Heart right ventricle (tissue), 16 donors: ENCODE results near the gene COX4I1. TPM values are rescaled to one million over a fixed set of nuclear protein-coding genes. Genes with fewer than 3 reads are reported as not detected.

ENCODE experiments used
- ATAC-seq, 8 donors: fragments of 200-7000 bp; cut with Tn5 transposase; one replicate each; pipeline ENCODE4 v1.9.1; 2020; ENCODE audit warnings: mild to moderate bottlenecking in 8 of 8, moderate library complexity in 8 of 8, moderate number of reproducible peaks in 1 of 8
- DNase-seq, 2 donors: peaks; one replicate each; pipeline ENCODE4 v3.0.0-alpha.2; 2020
- H3K27ac ChIP-seq, 10 donors: fragments of 200-600 bp; sonication (generic) in 2 of 10; one replicate each; pipeline versions ENCODE4 v1.5.0 to v1.8.0; 2020 to 2022; ENCODE audit warnings: mild to moderate bottlenecking in 3 of 10
- H3K27me3 ChIP-seq, 7 donors: fragments of 200-600 bp; one replicate each; pipeline ENCODE4 v1.8.0; 2021 to 2022; ENCODE audit warnings: mild to moderate bottlenecking in 2 of 7
- H3K36me3 ChIP-seq, 9 donors: fragments of 200-600 bp; sonication (generic) in 1 of 9; one replicate each; pipeline versions ENCODE4 v1.5.0 to v1.8.0; 2020 to 2022; ENCODE audit warnings: mild to moderate bottlenecking in 2 of 9
- H3K4me1 ChIP-seq, 9 donors: fragments of 200-600 bp; sonication (generic) in 1 of 9; one replicate each; pipeline versions ENCODE4 v1.5.0 to v1.8.0; 2020 to 2022; ENCODE audit warnings: mild to moderate bottlenecking in 4 of 9
- H3K4me3 ChIP-seq, 10 donors: fragments of 200-600 bp; sonication (generic) in 2 of 10; one replicate each; pipeline versions ENCODE4 v1.5.0 to v1.8.0; 2020 to 2022; ENCODE audit warnings: mild to moderate bottlenecking in 7 of 10, moderate library complexity in 2 of 10
- H3K9me3 ChIP-seq, 11 donors: fragments of 200-600 bp in 10 of 11; sonication (generic) in 2 of 11; one replicate each; pipeline versions ENCODE4 v1.5.0 to v1.8.0; 2013 to 2022; ENCODE audit warnings: mild to moderate bottlenecking in 2 of 11, control low read depth in 1 of 11, moderate library complexity in 1 of 11
- WGBS, 2 donors: extraction: QIAGEN DNeasy Blood & Tissue Kit; methylation state at CpG; one replicate each; pipeline ENCODE4 v1.1.7; 2013; ENCODE audit warnings: inconsistent platforms in 1 of 2; 5-methylcytosine and 5-hydroxymethylcytosine counted together
- intact Hi-C, 10 donors: fragments of 100-400 bp; cut with DNase I; formaldehyde crosslinking; loops; one replicate each; pipeline versions ENCODE4 v1.11.1 to v1.14.2; 2022
- polyA plus RNA-seq, 2 donors: library from polyadenylated mRNA; stranded (reverse); fragments of 200-250 nt; gene quantifications; one replicate each; pipeline ENCODE4 v1.2.3, GENCODE V29; 2013
- total RNA-seq, 10 donors: library from RNA; stranded (reverse); fragmentation: NEBNext Ultra II Directional in 3 of 10; extraction: Animal tissue kit (Norgen Biotek cat#: 25700) in 3 of 10; gene quantifications; one replicate each; pipeline versions ENCODE4 v1.2.1 to v1.2.4, GENCODE V29; 2021 to 2023
- TF ChIP-seq, protein P1 (sequence below), 9 donors: fragments of 200-600 bp; sonication (generic) in 2 of 9; IDR thresholded peaks; one replicate each; pipeline versions ENCODE4 v1.5.0 to v1.8.0; 2021 to 2022; ENCODE audit warnings: antibody characterized with exemption in 9 of 9, mild to moderate bottlenecking in 5 of 9, moderate library complexity in 1 of 9
- donor health status: Arrhythmogenic right ventricular cardiomyopathy.
- donor health status: ischemic (EF 13 %, LVEDD 7.1; RV severe dilation, severe dysfunction).
- donor health status: healthy with polysubstance abuse.
- donor health status: DM: no; HTN: yes; CAD: no.
- donor health status: DM: no; HTN: no; CAD: no.
- donor health status: ischemic (EF 25% LVEDD 6.9; RV normal size, moderate dysfunction).
- donor health status: ischemic (EF 25% LVEDD 5.7; RV mildly dilated, moderate dysfunction).
- donor health status: healthy.
- donor health status: DM: yes; HTN: yes; CAD: no.
- donor health status: Ischemic cardiomyopathy.
- donor health status: ischemic (EF 35%, LVEDD 5.7; RV mildly dilated, moderate dysfunction).
- donor health status: nonischemic (EF 11% LVEDD 7.7; RV severe dilation, severe dysfunction).
- donor health status: DM: yes; HTN: yes; CAD: no.
- donor health status: PGD.
- donor health status: ischemic (EF 29% LVEDD 5.4; RV normal size, mild dysfunction).
- donor health status: nonischemic (EF 23%, LVEDD 6.1; RV moderate dilation, normal function).

Gene COX4I1
- total and polyA plus RNA-seq, 12 donors = 1,221 to 4,942 (median 1,955) TPM

DNA sequence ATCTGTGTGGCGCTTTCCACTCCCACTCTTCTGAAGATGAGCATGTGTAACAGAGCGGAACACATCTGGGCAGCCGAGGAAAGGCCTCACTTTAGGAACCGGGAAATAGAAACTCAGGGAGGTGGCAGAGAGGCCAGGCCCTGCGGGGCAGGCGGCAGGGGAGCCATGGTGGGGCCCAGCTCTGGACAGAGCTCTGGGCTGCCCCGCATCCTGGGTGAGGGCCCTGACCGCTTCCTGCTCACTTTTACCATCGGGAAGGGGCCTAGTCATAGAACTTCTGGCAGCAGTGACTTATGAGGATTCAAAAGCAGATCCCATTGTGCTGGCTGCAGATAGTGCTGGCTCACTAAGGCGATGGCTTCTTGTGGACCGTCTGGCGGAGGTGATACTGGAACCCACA is 22.6 kb downstream of the COX4I1 start:
- H3K27me3 ChIP-seq = peaks cover 0 to 40% (median 27%) of the 10 kb centered on the region in 7 donors
- DNase-seq (no peak), ATAC-seq (peak in 1 of 8 donors; percentile 36)
- H3K9me3 ChIP-seq = no peaks in the 10 kb centered on the region
- TF ChIP-seq, protein P1, sequence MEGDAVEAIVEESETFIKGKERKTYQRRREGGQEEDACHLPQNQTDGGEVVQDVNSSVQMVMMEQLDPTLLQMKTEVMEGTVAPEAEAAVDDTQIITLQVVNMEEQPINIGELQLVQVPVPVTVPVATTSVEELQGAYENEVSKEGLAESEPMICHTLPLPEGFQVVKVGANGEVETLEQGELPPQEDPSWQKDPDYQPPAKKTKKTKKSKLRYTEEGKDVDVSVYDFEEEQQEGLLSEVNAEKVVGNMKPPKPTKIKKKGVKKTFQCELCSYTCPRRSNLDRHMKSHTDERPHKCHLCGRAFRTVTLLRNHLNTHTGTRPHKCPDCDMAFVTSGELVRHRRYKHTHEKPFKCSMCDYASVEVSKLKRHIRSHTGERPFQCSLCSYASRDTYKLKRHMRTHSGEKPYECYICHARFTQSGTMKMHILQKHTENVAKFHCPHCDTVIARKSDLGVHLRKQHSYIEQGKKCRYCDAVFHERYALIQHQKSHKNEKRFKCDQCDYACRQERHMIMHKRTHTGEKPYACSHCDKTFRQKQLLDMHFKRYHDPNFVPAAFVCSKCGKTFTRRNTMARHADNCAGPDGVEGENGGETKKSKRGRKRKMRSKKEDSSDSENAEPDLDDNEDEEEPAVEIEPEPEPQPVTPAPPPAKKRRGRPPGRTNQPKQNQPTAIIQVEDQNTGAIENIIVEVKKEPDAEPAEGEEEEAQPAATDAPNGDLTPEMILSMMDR (IDR thresholded peaks at IDR 0.05) = no peak
- H3K36me3 ChIP-seq = no peaks in the 10 kb centered on the region
- WGBS, 2 donors = 93 to 94% methylated on average over 12 of the region's 12 CpGs
- intact Hi-C loops = loop anchor here in 9 of 10 donors (2.0 to 10.0 kb wide), 7 partner anchors 83 to 700 kb away; partner anchors contain the start of gene FOXF1 (in 1 of the 9)
- peaks cover 0 to 11% (median 0%) of the 10 kb centered on the region in 9 donors for H3K4me1 ChIP-seq
- H3K4me3 ChIP-seq = no peak overlapping the region
- H3K27ac ChIP-seq = no peak overlapping the region

DNA sequence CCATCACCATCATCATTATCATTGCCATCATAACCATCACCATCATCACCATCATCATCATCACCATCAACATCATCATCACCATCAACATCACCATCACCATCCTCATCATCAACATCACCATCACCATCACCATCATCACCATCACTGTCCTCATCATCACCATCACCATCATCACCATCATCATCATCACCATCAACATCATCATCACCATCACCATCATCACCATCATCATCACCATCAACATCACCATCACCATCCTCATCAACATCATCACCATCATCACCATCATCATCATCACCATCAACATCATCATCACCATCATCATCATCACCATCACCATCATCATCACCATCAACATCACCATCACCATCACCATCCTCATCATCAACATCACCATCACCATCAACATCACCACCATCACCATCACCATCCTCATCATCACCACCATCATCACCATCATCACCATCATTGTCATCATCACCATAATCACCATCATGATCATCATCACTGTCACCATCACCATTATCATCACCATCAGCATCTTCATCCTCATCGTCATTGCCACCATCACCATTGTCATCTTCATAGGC is 23.9 kb downstream of the COX4I1 start:
- WGBS, 2 donors = 98 to 100% methylated on average over 1 of the region's 1 CpG
- intact Hi-C loops = loop anchor here in 9 of 10 donors (2.0 to 10.0 kb wide), 7 partner anchors 81 to 699 kb away; partner anchors contain the start of gene FOXF1 (in 1 of the 9)
- no peaks in the 10 kb centered on the region for H3K9me3 ChIP-seq
- H3K27ac ChIP-seq = no peak overlapping the region
- H3K27me3 ChIP-seq = peaks cover 0 to 31% (median 18%) of the 10 kb centered on the region in 7 donors
- H3K4me3 ChIP-seq = no peak overlapping the region
- DNase-seq (no peak), ATAC-seq (no peak)
- H3K4me1 ChIP-seq = peaks cover 0 to 11% (median 0%) of the 10 kb centered on the region in 9 donors
- no peaks in the 10 kb centered on the region for H3K36me3 ChIP-seq
- TF ChIP-seq, protein P1 (IDR thresholded peaks at IDR 0.05) = no peak

DNA sequence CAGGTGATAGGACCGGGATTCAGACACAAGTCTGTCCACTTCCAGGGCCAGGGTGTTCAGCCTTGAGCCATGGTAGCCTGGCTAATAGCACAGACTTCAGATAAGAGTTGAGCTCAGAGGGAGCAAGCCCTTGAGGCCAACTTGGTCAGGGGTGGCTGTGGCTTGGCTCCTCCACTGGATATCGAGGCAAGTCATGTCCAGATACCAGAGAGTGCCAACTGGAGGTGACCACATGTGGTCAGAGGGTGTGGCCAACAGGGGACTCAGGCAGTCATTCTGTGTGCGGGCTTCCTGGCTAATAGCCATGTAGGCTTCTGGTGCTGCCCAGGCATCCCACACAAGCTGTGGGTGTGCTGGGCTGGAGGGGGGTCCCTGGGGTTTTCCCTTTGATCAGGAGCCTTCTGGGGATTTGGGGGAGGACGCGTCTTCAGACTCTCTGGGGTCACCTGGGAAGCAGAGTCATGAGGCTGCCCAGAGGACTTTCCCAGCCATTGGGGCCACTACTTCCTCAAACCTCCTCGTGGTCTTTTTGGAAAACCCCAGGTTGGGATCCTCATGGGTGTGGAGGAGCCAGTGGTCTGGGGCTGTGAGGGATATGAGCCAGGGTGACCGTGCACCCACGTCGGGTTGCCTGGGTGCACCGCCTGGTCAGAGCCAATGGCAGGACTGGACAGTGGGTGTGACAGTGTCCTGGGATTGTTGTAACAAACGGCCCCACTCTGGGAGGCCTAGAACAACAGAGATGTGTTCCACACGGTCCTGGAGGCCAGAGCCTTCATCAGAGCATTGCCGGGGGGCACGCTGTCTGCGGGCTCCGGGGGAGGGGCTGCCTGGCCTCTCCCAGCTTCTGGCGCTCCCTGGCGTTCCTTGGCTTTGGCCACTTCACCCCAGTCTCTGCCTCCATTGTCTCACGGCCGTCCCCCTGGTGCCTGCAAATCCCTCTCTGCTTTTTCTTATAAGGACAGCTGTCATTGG is 25.0 kb downstream of the COX4I1 start:
- 81 to 82% methylated on average over 20 of the region's 20 CpGs for WGBS, 2 donors
- TF ChIP-seq, protein P1 (IDR thresholded peaks at IDR 0.05) = no peak
- no peak for ATAC-seq
- intact Hi-C loops = loop anchor here in 8 of 10 donors (5.0 to 10.0 kb wide), 5 partner anchors 80 to 698 kb away; partner anchors contain the start of gene FOXF1 (in 1 of the 8)
- no peak overlapping the region for H3K27ac ChIP-seq
- no peak for DNase-seq
- no peaks in the 10 kb centered on the region for H3K9me3 ChIP-seq
- H3K27me3 ChIP-seq = peaks cover 0 to 28% (median 21%) of the 10 kb centered on the region in 7 donors
- no peak overlapping the region for H3K4me3 ChIP-seq
- H3K36me3 ChIP-seq = no peaks in the 10 kb centered on the region
- peaks cover 0 to 10% (median 0%) of the 10 kb centered on the region in 9 donors for H3K4me1 ChIP-seq

DNA sequence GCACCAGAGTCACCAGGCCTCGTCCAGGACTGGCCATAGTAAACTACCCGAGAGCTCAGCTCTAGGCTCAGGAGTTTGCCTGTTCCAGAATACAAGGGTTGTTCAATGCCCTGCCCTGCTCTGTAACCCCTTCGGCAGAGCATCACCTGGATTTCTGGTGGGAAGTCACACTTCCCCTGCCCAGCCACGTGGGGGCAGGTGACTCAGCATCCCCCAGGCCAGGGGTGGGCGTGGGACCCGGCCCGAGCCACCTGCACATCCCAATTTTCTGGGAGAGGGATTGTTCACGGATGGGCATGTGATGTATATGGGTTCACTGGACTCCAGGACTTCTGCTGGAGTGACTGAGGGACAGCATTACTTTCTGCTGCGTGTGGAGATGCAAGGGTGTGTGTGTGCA is 25.8 kb downstream of the COX4I1 start:
- DNase-seq = no peak
- intact Hi-C loops = loop anchor here in 3 of 10 donors (10.0 kb wide), 3 partner anchors 79 to 689 kb away; partner anchors contain the start of gene FOXF1 (in 1 of the 3)

More for the DNA sequence above, 25.8 kb downstream of the COX4I1 start:
- TF ChIP-seq, protein P1 (IDR thresholded peaks at IDR 0.05) = no peak
- Histone ChIP-seq H3K27me3 (peaks cover 0 to 36% (median 21%) of the 10 kb centered on the region in 7 donors), H3K4me1 (peaks cover 0 to 16% (median 0%) of the 10 kb centered on the region in 9 donors), H3K4me3 (no peak overlapping the region), H3K9me3 (no peaks in the 10 kb centered on the region), H3K36me3 (no peaks in the 10 kb centered on the region), H3K27ac (no peak overlapping the region)
- WGBS, 2 donors = 60 to 67% methylated on average over 9 of the region's 9 CpGs
- ATAC-seq = no peak
